SU-DHL-6 (cell line): ENCODE data around the gene FES.

ENCODE experiments used
- H2AFZ ChIP-seq: fragments of 200-600 bp; sonication (generic); 2 replicates; pipeline ENCODE4 v1.6.1; 2014; ENCODE audit warnings: low read depth, mild to moderate bottlenecking, moderate library complexity, mixed read lengths, antibody characterized with exemption, low read length; ENCODE audit not compliant: severe bottlenecking
- H3F3A ChIP-seq: fragments of 200-600 bp; shearing (Covaris generic); 2 replicates; pipeline ENCODE4 v1.6.0; 2016; ENCODE audit warnings: antibody characterized with exemption, mild to moderate bottlenecking; ENCODE audit not compliant: insufficient read depth
- H3K27ac ChIP-seq: fragments of 200-600 bp; sonication (generic); 2 replicates; pipeline ENCODE4 v1.5.1; 2016; ENCODE audit warnings: low read depth, mild to moderate bottlenecking, low read length, moderate library complexity, mixed read lengths
- H3K27me3 ChIP-seq: fragments of 200-600 bp; sonication (generic), shearing (Covaris generic); 2 replicates; pipeline ENCODE4 v1.6.0; 2014; ENCODE audit warnings: mild to moderate bottlenecking, low read length
- H3K36me3 ChIP-seq: fragments of 200-600 bp; sonication (generic); 2 replicates; pipeline ENCODE4 v1.6.1; 2014; ENCODE audit warnings: mild to moderate bottlenecking, low read length, mixed read lengths
- H3K4me2 ChIP-seq: fragments of 300-600, 200-600 bp; shearing (Covaris generic), sonication (generic); 2 replicates; pipeline ENCODE4 v1.6.0; 2014; ENCODE audit warnings: low read length, low read depth, mild to moderate bottlenecking; ENCODE audit not compliant: poor library complexity, severe bottlenecking
- H3K4me3 ChIP-seq: fragments of 200-600 bp; sonication (generic); 2 replicates; pipeline ENCODE4 v1.5.1; 2014; ENCODE audit warnings: antibody characterized with exemption, low read length, mild to moderate bottlenecking, mixed read lengths; ENCODE audit not compliant: insufficient read depth, poor library complexity, severe bottlenecking
- H3K79me2 ChIP-seq: fragments of 200-600 bp; sonication (generic); 2 replicates; pipeline ENCODE4 v1.6.1; 2014; ENCODE audit warnings: mild to moderate bottlenecking, low read length, moderate library complexity; ENCODE audit not compliant: insufficient read depth
- H3K9ac ChIP-seq: fragments of 200-600 bp; sonication (generic); 2 replicates; pipeline ENCODE4 v1.7.0; 2014; ENCODE audit warnings: mild to moderate bottlenecking, low read length
- H3K9me2 ChIP-seq: fragments of 200-600 bp; sonication (generic); replicated peaks from 2 replicates; pipeline ENCODE4 v1.6.1; 2014; ENCODE audit warnings: low read length; ENCODE audit not compliant: insufficient read depth
- H3K9me3 ChIP-seq: fragments of 200-600 bp; sonication (generic); 2 replicates; pipeline ENCODE4 v1.6.1; 2014; ENCODE audit warnings: low read length, mixed read lengths; ENCODE audit not compliant: insufficient read depth
- H4K20me1 ChIP-seq: fragments of 200-600 bp; sonication (generic); 2 replicates; pipeline ENCODE4 v1.6.1; 2014; ENCODE audit warnings: low read depth, mild to moderate bottlenecking, antibody characterized with exemption, low read length, moderate library complexity, mixed read lengths
- EZH2phosphoT487 ChIP-seq: fragments of 200-600 bp; sonication (generic), shearing (Covaris generic); conservative IDR thresholded peaks from 2 replicates; pipeline ENCODE4 v1.6.1; 2018; ENCODE audit warnings: mild to moderate bottlenecking, antibody characterized with exemption, low read length, moderate library complexity, mixed read lengths
- TF ChIP-seq, protein P1 (sequence below): fragments of 200-600 bp; sonication (generic); IDR thresholded peaks from one replicate; pipeline ENCODE4 v1.5.1; 2017; ENCODE audit warnings: antibody characterized with exemption, mild to moderate bottlenecking, low read length, moderate library complexity; ENCODE audit not compliant: insufficient read depth, poor library complexity, severe bottlenecking

Gene FES

DNA sequence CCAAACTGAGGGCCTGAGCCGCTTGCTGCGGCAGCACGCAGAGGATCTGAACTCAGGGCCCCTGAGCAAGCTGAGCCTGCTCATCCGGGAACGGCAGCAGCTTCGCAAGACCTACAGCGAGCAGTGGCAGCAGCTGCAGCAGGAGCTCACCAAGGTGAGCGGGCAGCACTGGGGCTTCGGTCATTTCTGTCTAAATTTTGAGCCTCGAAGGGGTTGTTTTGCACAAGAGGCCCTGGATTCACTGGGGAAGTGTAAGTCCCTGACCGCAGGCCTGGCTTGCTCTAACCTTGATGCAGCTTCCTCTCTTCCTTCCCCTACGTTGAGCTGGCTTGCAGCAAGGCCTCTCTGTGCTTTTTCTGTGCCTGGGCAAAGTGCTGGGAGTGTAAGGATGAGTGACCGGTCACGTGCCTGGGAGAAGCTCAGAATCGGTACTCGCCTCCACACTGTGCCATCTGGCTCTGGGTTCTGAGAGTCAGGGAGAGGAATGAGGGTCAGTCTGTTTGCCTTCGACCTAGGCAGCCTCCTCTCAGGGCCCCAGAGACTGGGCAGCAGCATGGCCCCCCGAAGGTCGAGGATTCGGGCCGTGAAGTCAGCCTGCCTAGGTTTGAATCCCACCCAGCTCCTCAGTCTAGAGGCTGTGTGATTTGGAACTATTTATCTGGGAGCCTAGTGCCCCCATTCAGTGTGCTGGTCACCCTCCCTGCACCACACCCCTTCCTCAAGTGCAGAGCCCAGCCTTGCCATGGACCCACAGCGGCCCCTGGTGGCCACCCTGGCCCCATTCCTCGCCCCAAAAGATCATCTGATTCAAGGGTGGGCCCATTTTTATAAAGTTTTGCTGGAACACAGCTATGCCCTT is 1.4 kb downstream of the FES start:
- Histone ChIP-seq H3K79me2 (no peaks in the 10 kb centered on the region), H3K9ac (no peak overlapping the region), H3K36me3 (no peaks in the 10 kb centered on the region), H3K9me3 (no peaks in the 10 kb centered on the region), H3K4me3 (no peak overlapping the region), H3K4me2 (no peak overlapping the region), H3K9me2 (no peaks in the 10 kb centered on the region), H3F3A (no peaks in the 10 kb centered on the region), H3K27ac (no peak overlapping the region), H3K27me3 (no peaks in the 10 kb centered on the region), H4K20me1 (no peaks in the 10 kb centered on the region), H2AFZ (no peak overlapping the region)
- TF ChIP-seq EZH2phosphoT487: no peak
- TF ChIP-seq, protein P1, sequence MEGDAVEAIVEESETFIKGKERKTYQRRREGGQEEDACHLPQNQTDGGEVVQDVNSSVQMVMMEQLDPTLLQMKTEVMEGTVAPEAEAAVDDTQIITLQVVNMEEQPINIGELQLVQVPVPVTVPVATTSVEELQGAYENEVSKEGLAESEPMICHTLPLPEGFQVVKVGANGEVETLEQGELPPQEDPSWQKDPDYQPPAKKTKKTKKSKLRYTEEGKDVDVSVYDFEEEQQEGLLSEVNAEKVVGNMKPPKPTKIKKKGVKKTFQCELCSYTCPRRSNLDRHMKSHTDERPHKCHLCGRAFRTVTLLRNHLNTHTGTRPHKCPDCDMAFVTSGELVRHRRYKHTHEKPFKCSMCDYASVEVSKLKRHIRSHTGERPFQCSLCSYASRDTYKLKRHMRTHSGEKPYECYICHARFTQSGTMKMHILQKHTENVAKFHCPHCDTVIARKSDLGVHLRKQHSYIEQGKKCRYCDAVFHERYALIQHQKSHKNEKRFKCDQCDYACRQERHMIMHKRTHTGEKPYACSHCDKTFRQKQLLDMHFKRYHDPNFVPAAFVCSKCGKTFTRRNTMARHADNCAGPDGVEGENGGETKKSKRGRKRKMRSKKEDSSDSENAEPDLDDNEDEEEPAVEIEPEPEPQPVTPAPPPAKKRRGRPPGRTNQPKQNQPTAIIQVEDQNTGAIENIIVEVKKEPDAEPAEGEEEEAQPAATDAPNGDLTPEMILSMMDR: peak; percentile 94

DNA sequence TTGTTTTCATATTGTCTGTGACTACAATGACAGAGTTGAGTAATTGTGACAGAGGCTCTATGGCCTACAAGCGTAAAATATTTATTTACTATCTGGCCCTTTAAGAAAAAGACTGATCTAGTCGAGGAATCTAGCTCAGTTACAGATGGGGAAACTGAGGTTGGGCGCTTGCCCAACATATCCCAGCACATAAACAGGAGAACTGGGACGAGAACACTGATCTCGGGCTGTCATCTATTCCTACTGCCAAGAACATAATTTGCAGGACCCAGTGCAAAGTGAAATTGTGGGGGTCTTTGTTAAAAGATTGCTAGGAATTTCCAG is 1.9 kb downstream of the FES start:
- no peaks in the 10 kb centered on the region for H4K20me1 ChIP-seq
- H3K9me3 ChIP-seq: no peaks in the 10 kb centered on the region
- H3K36me3 ChIP-seq: no peaks in the 10 kb centered on the region
- no peak overlapping the region for H3K4me3 ChIP-seq
- H3K9me2 ChIP-seq: no peaks in the 10 kb centered on the region
- no peaks in the 10 kb centered on the region for H3K79me2 ChIP-seq
- H2AFZ ChIP-seq: no peak overlapping the region
- H3K4me2 ChIP-seq: no peak overlapping the region
- H3K9ac ChIP-seq: no peak overlapping the region
- H3F3A ChIP-seq: no peaks in the 10 kb centered on the region
- H3K27ac ChIP-seq: no peak overlapping the region
- no peaks in the 10 kb centered on the region for H3K27me3 ChIP-seq
- no peak for TF ChIP-seq EZH2phosphoT487
- TF ChIP-seq, protein P1: no peak

DNA sequence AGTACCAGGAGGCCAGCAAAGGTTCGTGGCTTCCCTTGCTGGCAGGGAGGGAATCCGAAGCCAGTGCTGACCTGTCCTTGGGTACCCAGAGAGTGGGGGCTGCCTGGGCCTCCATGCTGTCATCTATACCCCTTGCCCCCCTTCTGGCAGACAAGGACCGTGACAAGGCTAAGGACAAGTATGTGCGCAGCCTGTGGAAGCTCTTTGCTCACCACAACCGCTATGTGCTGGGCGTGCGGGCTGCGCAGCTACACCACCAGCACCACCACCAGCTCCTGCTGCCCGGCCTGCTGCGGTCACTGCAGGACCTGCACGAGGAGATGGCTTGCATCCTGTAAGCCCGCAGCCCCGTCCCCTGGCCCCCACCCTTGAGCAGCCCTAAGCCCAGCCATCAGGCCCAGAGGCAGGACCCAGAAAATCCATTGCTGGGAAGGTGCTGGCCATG is 2.8 kb downstream of the FES start:
- Histone ChIP-seq H3F3A (no peaks in the 10 kb centered on the region), H3K36me3 (no peaks in the 10 kb centered on the region), H3K9me2 (no peaks in the 10 kb centered on the region), H3K27ac (no peak overlapping the region), H3K4me3 (no peak overlapping the region), H3K4me2 (no peak overlapping the region), H3K9me3 (no peaks in the 10 kb centered on the region), H3K9ac (no peak overlapping the region), H2AFZ (no peak overlapping the region), H3K27me3 (no peaks in the 10 kb centered on the region), H3K79me2 (no peaks in the 10 kb centered on the region), H4K20me1 (no peaks in the 10 kb centered on the region)
- TF ChIP-seq, protein P1: no peak
- no peak for TF ChIP-seq EZH2phosphoT487
